ENCODE data around the gene TMPRSS3.

The TMPRSS3 gene

DNA sequence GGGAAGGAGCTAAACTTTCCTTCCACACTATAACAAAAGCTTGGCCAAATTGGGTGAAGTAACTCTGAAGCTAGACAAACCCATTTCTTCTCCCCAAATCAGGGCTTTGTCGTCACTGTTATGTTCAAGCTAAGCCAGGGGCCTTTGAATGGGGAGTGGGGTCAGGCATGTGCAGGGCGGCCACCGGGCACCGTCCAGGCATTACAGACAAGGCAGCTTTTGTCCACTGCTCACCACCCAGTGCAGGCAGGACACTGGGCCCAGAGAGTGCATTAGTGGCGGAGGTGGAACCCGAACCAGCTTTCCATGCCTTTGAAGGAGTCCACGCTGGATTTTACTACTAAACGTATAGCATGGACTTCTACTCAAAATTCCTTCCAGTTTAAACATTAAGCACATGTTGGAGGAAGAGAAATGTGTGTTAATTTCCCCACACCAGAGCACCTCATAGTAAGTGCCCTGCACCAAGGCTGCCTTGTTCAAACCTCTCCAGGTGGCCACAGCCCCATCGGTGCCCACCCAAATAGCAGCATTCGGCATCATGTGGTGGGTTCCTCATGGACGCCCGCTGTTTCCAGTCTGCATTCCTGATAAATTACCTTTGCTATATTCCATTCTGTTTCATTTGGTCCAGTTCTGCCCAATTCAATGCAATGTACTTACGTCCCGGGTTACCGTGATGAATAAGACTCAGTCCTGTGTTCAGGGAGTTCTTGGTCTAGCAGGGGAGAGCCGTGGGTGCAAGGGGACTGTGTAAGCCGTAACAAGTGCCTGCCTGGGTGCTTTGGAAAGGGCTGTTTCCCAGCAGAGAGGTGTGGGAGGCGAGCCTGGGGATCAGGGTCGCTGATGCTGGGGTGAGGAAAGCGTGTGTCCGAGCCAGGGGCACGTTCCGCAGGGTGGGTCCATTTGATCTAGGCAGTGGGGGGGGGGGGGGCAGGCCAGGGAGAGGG, 9.5 kb upstream of the TMPRSS3 start:
- H3K36me3 ChIP-seq (ENCODE audit: control insufficient read depth, low read depth, low read length) = no peaks in the 10 kb centered on the region
- H3K4me3 ChIP-seq (ENCODE audit: low read length) = no peak overlapping the region
- no peaks in the 10 kb centered on the region for H3K9me3 ChIP-seq (ENCODE audit: control insufficient read depth, low read depth, low read length)
- H3K27me3 ChIP-seq (ENCODE audit: control insufficient read depth, insufficient read depth, low read length) = no peaks in the 10 kb centered on the region
- no peak overlapping the region for H3K9ac ChIP-seq (ENCODE audit: low read length)
- H3K4me1 ChIP-seq (ENCODE audit: control insufficient read depth, low read depth, low read length) = no peaks in the 10 kb centered on the region
- H3K27ac ChIP-seq (ENCODE audit: low read length) = no peak overlapping the region

GRCh38 chr21:42404539-42404938, 8.7 kb upstream of the TMPRSS3 start:
- Histone ChIP-seq H3K27me3 (ENCODE audit: control insufficient read depth, insufficient read depth, low read length) (no peaks in the 10 kb centered on the region), H3K4me1 (ENCODE audit: control insufficient read depth, low read depth, low read length) (no peaks in the 10 kb centered on the region), H3K27ac (ENCODE audit: low read length) (no peak overlapping the region), H3K4me3 (ENCODE audit: low read length) (no peak overlapping the region), H3K36me3 (ENCODE audit: control insufficient read depth, low read depth, low read length) (no peaks in the 10 kb centered on the region), H3K9ac (ENCODE audit: low read length) (no peak overlapping the region), H3K9me3 (ENCODE audit: control insufficient read depth, low read depth, low read length) (no peaks in the 10 kb centered on the region)

DNA sequence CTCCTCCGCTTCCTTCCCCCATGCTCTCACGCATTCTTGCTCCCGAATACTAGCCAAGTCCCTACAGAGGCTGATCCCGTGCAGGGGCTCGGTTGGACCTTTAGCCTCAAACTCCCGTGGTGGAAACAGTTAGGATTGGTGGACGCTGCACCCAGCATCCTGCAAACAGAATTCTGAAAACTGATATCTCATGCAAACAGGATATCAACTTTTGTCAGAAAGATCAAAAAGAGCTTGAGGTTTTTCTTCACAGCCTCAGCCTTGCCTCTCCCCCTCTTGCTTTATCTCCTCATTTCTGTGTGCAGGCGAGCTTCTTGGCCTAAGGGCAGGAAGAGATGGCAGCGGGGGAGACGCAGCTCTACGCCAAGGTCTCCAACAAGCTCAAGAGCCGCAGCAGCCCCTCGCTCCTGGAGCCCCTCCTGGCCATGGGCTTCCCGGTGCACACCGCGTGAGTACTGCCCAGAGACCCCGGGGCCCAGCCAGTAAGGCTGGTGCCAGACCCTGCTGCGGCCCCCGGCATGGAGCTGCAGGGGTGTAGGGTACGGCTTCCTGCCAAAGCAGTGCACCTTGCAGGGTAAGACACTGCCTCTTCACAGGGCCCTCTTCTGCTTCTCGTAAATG, 7.9 kb upstream of the TMPRSS3 start, which contains the start of gene UBASH3A:
TSS of gene UBASH3A (plus strand) at position 292 of the 621 bp plus-strand sequence. CDS start at position 336, 44 bp downstream.
- Histone ChIP-seq H3K27ac (ENCODE audit: low read length) (no peak within 1 kb of the TSS), H3K9ac (ENCODE audit: low read length) (no peak within 1 kb of the TSS), H3K4me1 (ENCODE audit: control insufficient read depth, low read depth, low read length) (no peaks in the 10 kb centered on the region), H3K9me3 (ENCODE audit: control insufficient read depth, low read depth, low read length) (no peaks in the 10 kb centered on the region), H3K27me3 (ENCODE audit: control insufficient read depth, insufficient read depth, low read length) (no peaks in the 10 kb centered on the region), H3K36me3 (ENCODE audit: control insufficient read depth, low read depth, low read length) (no peaks in the 10 kb centered on the region), H3K4me3 (ENCODE audit: low read length) (no peak within 1 kb of the TSS)

- Histone ChIP-seq H3K27me3 (ENCODE audit: control insufficient read depth, insufficient read depth, low read length) (no peaks in the 10 kb centered on the region), H3K9ac (ENCODE audit: low read length) (no peak overlapping the region), H3K27ac (ENCODE audit: low read length) (no peak overlapping the region), H3K4me3 (ENCODE audit: low read length) (no peak overlapping the region), H3K36me3 (ENCODE audit: control insufficient read depth, low read depth, low read length) (no peaks in the 10 kb centered on the region), H3K9me3 (ENCODE audit: control insufficient read depth, low read depth, low read length) (no peaks in the 10 kb centered on the region), H3K4me1 (ENCODE audit: control insufficient read depth, low read depth, low read length) (no peaks in the 10 kb centered on the region)
These were observed 6.0 kb upstream of the TMPRSS3 start for GRCh38 chr21:42401820-42402251.

- H3K4me1 ChIP-seq (ENCODE audit: control insufficient read depth, low read depth, low read length) = no peaks in the 10 kb centered on the region
These were observed 5.3 kb upstream of the TMPRSS3 start for GRCh38 chr21:42401154-42401553.

DNA sequence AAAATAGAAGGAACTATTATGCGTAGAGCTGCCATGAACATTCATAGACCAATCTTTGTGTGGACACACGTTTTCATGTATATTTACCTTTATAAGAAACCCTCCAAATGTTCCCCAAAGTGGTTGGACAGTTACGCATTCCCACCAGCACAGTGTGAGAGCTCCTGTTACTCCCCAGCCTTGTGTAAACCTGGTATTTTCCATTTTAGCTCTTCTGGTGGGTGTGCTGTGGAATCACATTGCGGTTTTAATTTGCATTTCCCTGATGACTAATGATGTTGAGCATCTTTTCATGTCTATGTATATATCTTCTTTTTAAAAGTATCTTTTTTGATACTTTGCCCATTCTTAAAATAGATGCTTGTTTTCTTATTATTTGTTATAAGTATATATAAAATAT, 4.7 kb upstream of the TMPRSS3 start:
- Histone ChIP-seq H3K27ac (ENCODE audit: low read length) (no peak overlapping the region), H3K36me3 (ENCODE audit: control insufficient read depth, low read depth, low read length) (no peaks in the 10 kb centered on the region), H3K9ac (ENCODE audit: low read length) (no peak overlapping the region), H3K27me3 (ENCODE audit: control insufficient read depth, insufficient read depth, low read length) (no peaks in the 10 kb centered on the region), H3K4me3 (ENCODE audit: low read length) (no peak overlapping the region), H3K9me3 (ENCODE audit: control insufficient read depth, low read depth, low read length) (no peaks in the 10 kb centered on the region), H3K4me1 (ENCODE audit: control insufficient read depth, low read depth, low read length) (no peaks in the 10 kb centered on the region)

More at GRCh38 chr21:42401154-42401553, 5.3 kb upstream of the TMPRSS3 start:
- Histone ChIP-seq H3K36me3 (ENCODE audit: control insufficient read depth, low read depth, low read length) (no peaks in the 10 kb centered on the region), H3K9ac (ENCODE audit: low read length) (no peak overlapping the region), H3K27me3 (ENCODE audit: control insufficient read depth, insufficient read depth, low read length) (no peaks in the 10 kb centered on the region), H3K9me3 (ENCODE audit: control insufficient read depth, low read depth, low read length) (no peaks in the 10 kb centered on the region), H3K4me3 (ENCODE audit: low read length) (no peak overlapping the region), H3K27ac (ENCODE audit: low read length) (no peak overlapping the region)

GRCh38 chr21:42398436-42399028, 2.7 kb upstream of the TMPRSS3 start:
- Histone ChIP-seq H3K36me3 (ENCODE audit: control insufficient read depth, low read depth, low read length) (no peaks in the 10 kb centered on the region), H3K27ac (ENCODE audit: low read length) (no peak overlapping the region), H3K9me3 (ENCODE audit: control insufficient read depth, low read depth, low read length) (no peaks in the 10 kb centered on the region), H3K4me1 (ENCODE audit: control insufficient read depth, low read depth, low read length) (no peaks in the 10 kb centered on the region), H3K4me3 (ENCODE audit: low read length) (no peak overlapping the region), H3K27me3 (ENCODE audit: control insufficient read depth, insufficient read depth, low read length) (no peaks in the 10 kb centered on the region), H3K9ac (ENCODE audit: low read length) (no peak overlapping the region)

DNA sequence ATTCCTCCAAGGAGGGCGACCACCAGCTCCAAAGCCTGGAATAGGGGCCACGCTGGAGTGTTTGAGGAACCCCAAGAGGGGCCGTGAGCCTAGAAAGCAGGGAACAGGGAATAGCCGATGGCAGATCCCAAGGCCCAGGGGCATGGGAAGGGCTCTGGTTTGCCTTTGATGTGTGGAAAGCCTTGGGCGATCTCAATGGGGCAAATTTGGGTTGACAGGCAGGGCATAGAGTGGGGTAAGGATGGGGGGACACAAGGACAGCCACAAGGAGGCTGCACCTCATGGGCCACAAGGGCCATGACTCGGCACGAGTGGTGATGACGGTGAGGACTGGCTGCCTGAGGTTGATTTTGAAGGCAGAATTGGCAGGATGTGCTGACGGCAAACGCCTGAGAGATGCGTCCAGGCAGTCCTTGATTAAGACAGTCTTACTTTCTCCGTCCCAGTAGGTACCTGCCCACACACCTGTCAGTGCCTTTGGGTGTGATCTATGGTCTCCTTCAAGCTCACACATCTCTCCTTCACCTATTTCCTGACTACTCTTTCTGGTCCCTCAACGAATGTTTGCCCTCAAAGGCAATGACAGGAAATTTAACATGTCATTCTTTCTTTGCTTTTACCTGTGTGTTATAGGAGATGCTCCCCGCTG, 2.0 kb upstream of the TMPRSS3 start:
- Histone ChIP-seq H3K36me3 (ENCODE audit: control insufficient read depth, low read depth, low read length) (no peaks in the 10 kb centered on the region), H3K4me1 (ENCODE audit: control insufficient read depth, low read depth, low read length) (no peaks in the 10 kb centered on the region), H3K27ac (ENCODE audit: low read length) (no peak overlapping the region), H3K4me3 (ENCODE audit: low read length) (no peak overlapping the region), H3K9ac (ENCODE audit: low read length) (no peak overlapping the region), H3K27me3 (ENCODE audit: control insufficient read depth, insufficient read depth, low read length) (no peaks in the 10 kb centered on the region), H3K9me3 (ENCODE audit: control insufficient read depth, low read depth, low read length) (no peaks in the 10 kb centered on the region)

GRCh38 chr21:42396799-42397745, 1.2 kb upstream of the TMPRSS3 start:
- Histone ChIP-seq H3K4me1 (ENCODE audit: control insufficient read depth, low read depth, low read length) (no peaks in the 10 kb centered on the region), H3K9ac (ENCODE audit: low read length) (no peak overlapping the region), H3K9me3 (ENCODE audit: control insufficient read depth, low read depth, low read length) (no peaks in the 10 kb centered on the region), H3K27ac (ENCODE audit: low read length) (no peak overlapping the region), H3K27me3 (ENCODE audit: control insufficient read depth, insufficient read depth, low read length) (no peaks in the 10 kb centered on the region), H3K36me3 (ENCODE audit: control insufficient read depth, low read depth, low read length) (no peaks in the 10 kb centered on the region), H3K4me3 (ENCODE audit: low read length) (no peak overlapping the region)

DNA sequence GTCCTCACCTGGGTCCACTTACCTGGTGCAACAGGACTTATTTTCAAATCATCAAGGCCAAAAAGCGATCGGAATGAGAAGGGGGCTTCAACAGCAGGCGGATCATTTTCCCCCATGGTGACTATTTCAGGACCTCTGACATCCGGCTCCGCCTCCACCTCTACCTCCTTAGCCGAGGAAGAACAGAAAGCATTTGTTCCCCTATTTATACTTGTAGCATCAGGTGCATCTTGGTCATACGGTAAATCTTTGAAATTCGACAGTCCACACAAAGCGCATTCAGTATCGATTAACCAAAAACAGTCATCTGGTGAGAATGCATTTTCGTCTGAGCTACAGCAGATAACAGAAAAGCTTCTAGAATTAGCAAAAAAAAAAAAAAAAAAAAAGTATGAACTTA, 550 bp downstream of the TMPRSS3 start:
- Histone ChIP-seq H3K36me3 (ENCODE audit: control insufficient read depth, low read depth, low read length) (no peaks in the 10 kb centered on the region), H3K4me3 (ENCODE audit: low read length) (no peak overlapping the region), H3K9me3 (ENCODE audit: control insufficient read depth, low read depth, low read length) (no peaks in the 10 kb centered on the region), H3K27ac (ENCODE audit: low read length) (no peak overlapping the region), H3K27me3 (ENCODE audit: control insufficient read depth, insufficient read depth, low read length) (no peaks in the 10 kb centered on the region), H3K9ac (ENCODE audit: low read length) (no peak overlapping the region), H3K4me1 (ENCODE audit: control insufficient read depth, low read depth, low read length) (no peaks in the 10 kb centered on the region)

All from iPS-18a (cell line).